Stimulated activated CD4-positive, alpha-beta T cell treated with anti-CD3 and anti-CD28 coated beads, TNF-alpha, amount 100 ng/mL, for 48 hours (primary cell): Measurements from ENCODE around the gene ADAMTS3.
"Not testable (repeated sequence)": the region's sequence is repeated elsewhere in the genome, so short reads cannot be mapped to it uniquely, and the experiment has no call there.

Source experiments
- DNase-seq, 3 donors: peaks; one replicate each; pipeline ENCODE4 v3.0.0-alpha.2; 2020; ENCODE audit warnings: low read depth in 3 of 3

ADAMTS3 gene

DNA sequence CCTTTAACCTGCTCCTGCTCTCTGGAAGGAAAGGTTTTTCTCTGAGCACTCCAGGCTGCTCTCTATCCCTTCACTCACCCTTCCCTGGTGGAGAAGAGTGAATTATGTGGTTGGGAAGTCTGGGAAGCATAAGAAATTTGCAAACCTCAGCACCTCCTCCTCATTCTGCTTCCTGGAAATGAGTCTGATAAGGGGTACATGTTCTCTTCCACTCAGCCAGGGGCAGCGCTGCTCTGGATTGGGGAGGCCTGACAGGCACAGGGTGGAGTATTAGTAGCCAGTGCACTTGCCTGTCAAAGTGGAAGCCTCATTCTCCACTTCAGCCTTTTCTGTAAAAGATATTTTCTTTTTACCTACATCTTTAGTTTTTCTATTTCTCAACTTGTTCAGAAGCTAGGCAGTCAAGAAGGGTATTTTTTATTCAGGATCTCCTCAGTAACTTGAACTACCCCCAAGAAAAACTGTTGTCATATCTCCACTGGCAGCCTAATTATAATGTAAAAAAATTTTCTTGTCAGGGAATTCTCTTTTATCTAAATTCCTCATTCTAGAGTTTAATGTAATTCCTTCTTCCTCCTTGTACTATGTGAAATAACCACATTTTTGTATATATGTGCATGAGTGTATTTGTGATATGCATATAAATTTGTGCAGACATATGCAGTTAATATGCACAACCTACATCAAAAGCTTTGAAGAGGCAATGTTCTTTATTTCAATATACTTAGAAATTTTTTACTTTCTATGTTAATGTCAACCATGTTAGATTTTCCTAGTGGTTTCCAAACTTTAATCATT lies 15.3 kb downstream of the ADAMTS3 start:
- DNase-seq, result no peak

DNA sequence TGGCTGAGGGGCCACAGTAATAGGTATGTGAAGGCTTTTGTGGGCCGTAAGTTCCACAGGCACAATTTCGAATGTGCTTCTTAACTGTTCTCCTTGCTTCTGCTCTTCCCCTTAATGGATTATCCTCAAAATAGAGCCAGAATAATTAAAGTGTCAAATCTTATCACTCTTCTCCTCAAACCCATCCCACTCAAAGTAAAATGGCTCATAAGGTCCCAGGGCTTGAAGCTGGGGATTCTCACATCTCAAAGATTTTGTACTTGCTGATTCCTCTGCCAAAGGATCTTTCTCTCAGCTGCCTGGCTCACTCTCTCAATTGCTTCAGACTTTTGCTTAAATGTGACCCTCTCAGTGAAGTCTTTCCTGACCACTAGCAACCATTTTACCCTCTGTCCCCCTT lies 16.6 kb downstream of the ADAMTS3 start:
- no peak for DNase-seq

DNA sequence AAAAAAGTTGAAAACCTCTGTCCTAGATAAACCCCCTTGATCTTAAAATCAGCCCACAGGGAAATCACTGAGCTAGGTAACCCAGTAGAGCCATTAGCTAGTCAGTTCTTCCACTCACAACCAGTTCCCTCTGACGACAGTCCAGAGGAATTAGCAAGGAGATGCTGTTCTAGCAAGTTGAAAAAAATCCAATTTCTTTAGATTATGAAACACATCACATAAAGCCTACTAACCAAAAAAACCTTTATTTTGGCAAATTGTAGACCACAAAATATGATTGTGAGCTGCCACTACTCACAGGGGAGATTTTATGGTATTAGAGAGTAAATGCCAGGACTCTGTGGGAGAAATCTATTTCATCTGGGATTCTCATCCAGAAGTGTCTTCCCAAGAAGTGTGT lies 22.6 kb downstream of the ADAMTS3 start:
- no peak for DNase-seq

DNA sequence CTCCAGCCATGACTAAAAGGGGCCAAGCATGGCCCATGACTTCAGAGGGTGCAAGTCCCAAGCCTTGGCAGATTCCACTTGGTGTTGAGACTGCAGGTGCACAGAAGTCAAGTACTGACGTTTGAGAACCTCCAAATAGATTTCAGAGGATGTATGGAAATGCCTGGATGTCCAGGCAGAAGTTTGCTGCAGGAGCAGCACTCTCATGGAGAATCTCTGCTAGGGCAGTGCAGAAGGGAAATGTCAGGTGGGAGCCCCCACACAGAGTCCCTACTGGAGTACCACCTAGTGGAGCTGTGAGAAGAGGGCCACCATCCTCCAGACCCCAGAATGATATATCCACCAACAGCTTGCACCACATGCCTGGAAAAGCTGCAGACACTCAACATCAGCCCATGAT lies 28.3 kb downstream of the ADAMTS3 start:
- not testable (repeated sequence) for DNase-seq

DNA sequence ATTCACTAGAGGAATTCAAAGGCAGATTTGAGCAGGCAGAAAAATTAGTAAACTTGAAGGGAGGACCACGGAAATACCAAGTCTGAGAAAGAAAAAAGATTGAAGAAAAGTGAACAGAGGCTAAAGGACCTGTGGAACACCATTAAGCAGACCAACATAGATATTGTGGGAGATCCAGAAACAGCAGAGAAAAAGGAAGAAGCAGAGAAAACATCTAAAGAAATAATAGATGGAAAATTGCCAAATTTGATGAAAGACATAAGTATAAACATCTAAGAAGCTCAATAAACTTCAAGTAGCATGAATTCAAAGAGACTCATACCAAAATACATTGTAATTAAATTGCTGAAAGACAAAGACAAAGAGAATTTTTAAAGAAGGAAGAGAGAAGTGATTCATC lies 31.0 kb downstream of the ADAMTS3 start:
- DNase-seq, result no peak

DNA sequence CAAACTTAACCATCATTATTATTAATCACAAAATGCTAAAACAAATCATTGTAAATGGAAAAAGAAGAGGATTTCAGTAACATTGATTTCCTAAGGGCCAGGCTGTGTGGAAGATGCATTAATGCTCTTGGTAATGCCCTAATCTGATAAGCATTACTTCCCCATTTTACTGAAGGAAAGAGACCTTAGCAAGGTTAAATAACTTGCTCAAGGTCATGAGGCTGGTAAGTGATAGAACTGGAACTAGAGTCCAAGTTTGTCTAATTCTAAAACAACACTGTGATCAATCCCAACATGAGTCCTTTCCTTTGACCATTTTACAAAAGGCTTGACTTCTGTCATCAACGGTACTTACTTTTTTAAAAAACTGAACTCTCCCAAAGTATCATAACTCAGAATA lies 32.6 kb downstream of the ADAMTS3 start:
- DNase-seq, result no peak

DNA sequence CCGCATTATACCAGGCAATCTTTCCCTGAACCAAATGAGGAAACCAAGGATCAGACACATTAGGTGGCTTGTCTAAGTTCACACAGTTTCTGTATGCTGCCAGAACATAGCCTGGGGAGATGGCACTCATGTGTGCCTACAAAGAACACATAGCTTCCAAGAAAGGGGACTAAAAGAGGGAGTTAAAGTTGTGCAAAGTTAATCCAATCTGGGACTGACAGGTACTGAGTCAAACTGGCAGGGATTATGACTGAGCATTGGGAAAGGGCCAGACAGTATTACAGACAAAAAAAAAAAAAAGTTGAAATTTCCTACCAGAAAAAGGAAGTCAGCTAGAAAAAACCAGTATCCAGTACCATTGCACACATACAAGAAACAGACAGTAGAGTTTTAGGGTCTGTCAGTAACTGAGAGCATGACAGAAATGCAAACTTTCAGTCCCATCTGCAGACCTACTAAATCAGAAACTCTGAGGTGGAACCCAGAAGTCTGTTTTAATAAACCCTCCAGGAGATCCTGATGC lies 37.2 kb downstream of the ADAMTS3 start:
- no peak for DNase-seq

DNA sequence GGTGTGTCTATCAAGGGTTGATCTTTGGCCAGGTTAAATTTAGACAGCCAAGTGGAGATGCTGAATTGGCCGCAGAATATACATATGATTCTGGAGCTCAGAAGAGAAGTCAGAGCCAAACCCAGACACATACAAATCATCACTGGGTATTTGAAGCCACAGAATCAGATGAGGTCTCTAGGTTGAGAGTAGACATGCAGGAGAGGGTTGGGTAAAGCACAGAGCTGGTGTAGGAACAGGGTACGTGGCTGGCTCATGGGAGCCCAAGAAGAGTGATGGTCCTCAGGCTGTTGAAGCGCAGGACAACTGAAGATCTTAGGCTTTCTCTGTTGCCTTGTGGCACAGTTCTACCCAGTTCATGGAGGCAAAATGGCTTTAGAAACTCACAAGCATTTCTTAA lies 37.7 kb downstream of the ADAMTS3 start:
- no peak for DNase-seq

DNA sequence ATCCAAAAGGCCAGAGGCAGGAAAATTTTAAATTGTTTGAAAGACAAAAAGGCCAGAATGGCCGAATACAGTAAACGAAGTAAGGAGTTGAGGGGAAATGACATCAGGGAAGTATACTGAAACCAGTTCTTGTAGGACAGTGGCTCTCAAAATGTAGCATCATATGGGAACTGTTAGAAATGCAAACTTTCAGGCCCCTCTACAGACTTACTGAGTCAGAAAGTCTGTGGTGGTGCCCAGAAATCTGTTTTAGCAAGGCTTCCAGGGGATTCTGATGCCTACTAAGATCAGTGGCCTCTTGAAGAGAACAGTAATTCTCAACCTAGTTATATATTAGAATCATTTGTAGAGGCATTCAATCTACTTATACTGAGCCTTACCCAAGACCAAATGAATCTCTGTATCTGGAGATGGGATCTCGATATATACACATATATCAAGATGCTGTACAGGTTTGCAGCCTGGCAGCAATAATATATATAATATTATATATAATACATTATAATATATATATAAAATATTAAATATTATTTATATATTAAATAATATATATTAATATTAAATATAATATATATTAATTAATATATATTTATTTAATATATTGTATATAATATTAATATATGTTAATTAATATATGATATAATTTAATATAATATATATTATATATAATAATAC lies 39.7 kb downstream of the ADAMTS3 start:
- DNase-seq, result no peak

DNA sequence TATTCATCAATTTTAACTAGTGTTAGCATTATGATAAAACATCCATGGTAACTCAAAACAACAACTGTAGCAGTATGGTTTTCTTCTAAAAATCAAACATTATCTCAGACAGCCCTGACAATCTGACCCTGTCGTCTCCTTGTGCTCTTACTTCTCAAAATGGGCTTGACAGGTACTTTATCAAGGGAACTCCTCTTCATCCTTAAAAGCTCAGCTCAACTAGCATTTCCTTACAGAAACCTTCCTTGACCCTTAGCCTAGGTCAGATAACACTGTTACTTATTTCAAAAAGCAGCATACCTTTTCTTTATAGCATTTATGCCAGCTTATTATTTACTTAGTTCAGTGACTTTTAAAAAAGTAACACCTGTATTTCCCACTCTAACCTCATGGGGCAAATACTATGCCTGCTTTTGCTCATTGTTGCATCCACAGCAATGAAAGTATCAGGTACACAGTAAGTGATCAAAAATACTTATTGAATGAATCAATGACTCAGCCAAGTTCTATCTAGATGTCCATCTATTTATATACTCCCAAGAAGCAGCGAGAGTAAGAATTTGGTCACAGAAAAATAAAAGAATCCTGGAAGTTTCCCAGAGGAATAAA lies 41.9 kb downstream of the ADAMTS3 start:
- no peak for DNase-seq

DNA sequence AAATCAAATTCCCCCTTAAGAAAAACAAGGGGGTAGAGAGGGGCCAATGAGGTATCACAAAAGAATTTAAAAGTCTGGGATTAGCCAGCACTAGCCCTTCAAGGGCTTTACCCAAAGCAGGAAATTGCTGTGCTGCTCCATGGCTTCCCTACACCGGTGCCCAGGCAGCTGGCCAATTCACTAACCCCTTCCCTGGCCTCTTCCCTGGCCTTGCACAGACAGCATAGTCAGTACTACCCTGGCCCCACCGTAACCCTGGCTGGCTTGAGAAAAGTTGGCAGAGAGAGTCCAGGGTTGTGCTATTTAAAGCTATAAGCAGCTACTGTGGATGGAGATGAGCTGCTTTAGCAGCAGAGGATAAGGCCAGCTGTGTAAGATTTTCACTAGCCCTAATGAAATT lies 43.1 kb downstream of the ADAMTS3 start:
- no peak for DNase-seq

DNA sequence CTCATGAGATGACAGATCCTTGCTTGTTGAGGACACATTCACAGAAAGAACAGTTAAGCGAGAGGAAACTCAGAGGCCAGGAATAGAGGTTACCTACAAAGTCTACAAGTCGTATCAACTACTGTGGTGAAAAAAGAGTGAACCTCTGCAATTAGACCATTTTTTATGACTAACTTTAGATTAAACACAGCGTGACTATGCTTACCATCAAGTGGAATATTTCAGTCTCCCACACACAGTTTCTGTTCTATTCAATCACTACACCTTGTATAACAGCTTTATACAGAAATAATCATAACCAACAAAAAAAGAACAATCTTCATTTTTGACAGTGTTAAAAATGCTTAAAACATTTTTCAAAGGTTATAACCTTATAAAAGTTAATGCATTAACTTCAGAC lies 46.6 kb downstream of the ADAMTS3 start:
- DNase-seq, result no peak

DNA sequence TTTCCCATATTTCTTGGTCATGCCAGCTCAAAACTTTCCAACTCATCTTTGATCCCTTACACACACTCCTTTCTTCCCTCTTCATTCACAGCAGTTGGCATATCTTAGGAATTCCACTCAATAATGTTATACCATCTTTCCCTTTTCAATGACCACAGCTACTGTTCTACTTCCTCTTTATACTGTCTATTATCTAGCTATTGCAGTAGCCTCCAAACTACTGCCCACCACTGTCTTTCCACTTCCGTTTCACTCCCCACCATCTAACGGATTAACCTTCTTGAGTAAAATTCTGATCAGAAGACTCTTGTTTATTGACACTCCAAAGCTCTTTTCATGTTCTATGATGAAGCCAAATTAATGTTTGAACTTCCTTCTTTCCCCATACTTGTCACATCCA lies 55.8 kb downstream of the ADAMTS3 start:
- no peak for DNase-seq

DNA sequence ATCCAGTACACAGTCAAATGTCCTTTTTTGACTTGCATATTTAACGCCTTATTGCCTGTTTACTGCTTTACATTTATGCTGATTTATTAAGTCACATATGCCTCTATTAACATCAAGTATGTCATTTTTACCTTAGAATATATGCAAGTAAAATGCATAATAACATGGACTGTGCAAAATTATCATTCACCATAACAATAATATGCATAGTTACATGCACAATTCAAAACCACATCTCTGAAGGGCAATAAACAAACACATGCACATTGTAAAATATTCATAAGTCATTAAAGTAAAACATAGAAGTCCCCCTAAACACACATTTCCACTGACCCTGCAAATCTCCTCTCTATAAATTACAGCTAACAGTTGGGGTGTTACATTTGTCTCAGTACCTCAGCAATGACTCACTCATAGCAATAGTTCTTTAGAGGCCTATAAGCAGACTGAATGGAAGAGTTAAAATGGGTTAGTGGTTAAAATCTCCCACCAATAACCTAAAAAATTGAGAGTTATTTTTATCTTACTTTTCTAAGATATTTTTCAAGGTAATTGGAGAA lies 61.1 kb downstream of the ADAMTS3 start:
- no peak for DNase-seq

DNA sequence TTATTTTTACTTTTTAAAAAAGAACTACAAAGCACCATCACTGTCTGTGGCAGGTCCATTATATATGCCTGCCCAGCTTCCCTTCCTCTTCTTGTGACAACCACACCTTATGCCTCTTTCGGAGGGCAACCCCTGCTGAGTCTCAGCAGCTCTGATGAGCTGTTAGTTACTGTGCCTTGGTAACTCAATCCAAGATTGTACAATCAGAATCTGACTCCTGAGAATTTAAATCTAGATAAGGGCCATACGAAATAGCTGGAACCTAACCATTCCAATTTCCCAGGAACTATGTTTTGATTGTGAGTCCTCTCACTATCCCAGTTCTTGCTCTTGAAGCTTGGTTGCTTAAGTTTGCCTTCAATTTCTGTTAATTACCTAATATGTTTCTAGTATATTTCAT lies 61.9 kb downstream of the ADAMTS3 start:
- no peak for DNase-seq

DNA sequence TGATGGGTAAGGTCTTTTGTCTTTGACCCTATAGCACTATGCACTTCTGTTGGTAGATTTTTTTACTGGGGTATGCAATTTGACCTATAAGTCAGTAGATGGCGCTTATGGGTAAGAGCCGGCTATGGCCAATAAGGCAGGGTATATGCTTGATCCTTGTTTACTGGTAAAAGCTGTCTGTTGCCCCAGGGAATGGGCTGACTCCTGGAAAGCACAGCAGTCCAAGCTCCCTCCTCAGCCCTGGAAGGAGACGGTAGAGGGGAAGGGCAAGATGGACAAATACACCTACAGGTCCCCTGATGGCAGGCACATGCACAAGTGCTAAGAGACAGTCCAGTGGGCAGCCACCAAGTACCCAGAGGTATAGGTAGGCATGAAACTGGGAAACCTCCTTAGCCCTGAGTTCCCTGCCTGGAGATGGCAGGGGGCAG lies 63.7 kb downstream of the ADAMTS3 start:
- DNase-seq, result no peak

DNA sequence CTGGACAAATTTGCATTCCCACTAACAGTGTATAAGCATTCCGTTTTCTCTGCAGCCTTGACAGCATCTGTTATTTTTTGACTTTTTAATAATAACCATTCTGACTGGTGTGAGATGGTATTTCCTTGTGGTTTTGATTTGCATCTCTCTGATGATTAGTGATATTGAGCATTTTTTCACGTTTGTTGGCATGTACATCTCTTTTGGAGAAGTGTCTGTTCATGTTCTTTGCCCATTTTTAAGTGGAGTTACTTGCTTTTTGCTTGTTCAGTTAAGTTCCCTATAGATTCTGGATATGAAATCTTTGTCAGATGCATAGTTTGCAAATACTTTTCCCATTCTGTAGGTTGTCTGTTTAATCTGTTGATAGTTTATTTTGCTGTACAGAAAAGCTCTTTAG lies 68.8 kb downstream of the ADAMTS3 start:
- no peak for DNase-seq

DNA sequence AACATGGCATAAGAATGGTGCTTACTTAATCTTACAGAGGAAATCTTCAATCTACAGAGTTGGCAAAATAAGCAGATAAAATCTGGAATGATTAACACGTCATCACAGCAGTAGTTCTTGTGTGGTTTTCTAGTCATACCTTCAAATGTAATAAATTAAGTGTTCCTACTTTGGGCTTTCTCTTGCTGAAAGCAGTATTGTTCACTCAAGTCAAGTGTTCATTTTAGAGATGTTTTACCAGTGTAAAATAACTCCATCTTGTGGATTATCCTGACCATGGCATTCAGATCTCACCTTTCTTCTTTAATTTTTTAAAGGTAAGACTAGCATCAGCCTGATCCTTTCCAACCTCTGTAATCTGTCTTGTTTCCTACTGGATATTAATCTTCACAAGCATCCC lies 72.9 kb downstream of the ADAMTS3 start:
- no peak for DNase-seq

DNA sequence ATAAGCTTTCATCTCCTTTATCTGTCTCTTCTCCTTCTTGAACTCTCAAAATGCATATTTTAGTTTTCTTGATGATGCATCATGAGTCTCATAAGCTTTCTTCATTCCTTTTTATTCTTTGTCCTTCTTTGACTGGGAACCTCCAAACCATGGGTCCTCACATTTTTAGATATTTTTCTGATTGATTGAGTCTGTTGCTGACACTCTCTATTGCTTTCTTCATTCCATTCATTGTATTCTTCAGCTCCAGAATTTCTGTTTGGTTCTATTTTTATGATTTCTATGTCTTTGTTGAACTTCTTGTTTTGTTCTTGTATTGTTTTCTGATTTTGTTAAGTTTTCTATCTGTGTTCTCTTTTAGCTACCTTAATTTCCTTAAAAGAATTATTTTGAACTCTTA lies 74.9 kb downstream of the ADAMTS3 start:
- no peak for DNase-seq

DNA sequence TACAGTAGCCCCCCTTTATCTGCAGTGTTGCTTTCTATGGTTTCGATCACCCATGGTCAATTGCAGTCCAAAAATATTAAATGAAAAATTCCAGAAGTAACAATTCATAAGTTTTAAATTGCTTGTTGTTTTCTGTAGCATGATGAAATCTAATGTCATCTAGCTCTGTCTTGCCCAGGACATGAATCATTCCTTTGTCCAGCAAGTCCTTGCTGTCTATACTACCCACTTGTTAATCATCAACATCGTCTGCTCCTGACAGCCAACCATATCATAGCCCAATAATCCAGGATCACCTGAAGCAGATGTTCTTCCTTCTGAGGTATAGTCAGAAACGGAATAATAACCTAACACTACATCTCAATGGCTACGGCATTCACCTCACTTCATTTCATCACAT lies 79.8 kb downstream of the ADAMTS3 start:
- no peak for DNase-seq

DNA sequence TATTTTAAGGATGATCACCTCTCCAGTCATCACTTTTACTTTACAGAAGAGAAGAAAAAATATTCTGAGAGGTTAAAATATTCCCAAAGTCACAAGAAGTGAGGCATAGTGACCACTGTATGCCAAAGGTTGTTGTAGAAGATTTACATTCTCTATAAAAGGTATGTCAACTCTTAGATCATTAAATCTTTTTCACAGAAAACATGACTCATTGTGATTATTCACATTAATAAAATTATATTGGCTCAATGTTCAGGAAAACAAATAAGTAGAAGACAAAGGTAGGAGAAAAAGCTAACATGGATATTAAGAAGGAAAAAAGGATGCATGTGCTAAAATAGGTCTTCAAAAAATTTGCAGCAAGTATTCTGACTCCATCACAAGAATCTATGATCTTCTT lies 82.0 kb downstream of the ADAMTS3 start:
- DNase-seq, result no peak

DNA sequence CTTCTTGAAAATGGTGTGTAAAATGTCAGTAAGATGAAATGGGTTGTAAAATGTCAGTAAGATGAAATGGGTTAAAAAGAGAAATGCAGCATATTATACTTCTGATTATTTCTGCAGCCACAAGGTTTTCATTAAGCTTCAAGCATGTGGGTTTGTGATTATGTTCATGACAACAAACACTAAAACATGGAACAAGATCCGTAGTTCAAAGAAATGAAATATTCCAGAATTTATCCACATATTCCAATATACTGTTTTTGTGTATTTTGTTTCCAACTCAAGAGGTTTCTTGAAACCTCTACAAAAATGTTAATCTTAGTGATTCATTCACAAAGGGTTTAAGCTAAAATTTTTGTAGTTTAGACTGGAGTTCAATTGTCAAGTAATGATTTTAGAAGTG lies 84.0 kb downstream of the ADAMTS3 start:
- no peak for DNase-seq
